Kidney (tissue), 14 donors: ENCODE measurements around the gene PPP1R14D. TPM values are rescaled to one million over a fixed set of nuclear protein-coding genes. Genes with fewer than 3 reads are reported as not detected.
A peak's percentile ranks its signal among the peaks of the same experiment; 100 is the strongest.

Source experiments
- DNase-seq, 5 donors: peaks; one replicate each; pipeline ENCODE4 v3.0.0-alpha.2; 2013 to 2020
- FAIRE-seq: peaks from 2 replicates; lab custom pipeline; 2012; peaks lifted over from hg19 to GRCh38; lab: Jason Lieb, UNC
- H3K27ac ChIP-seq, 2 donors: one replicate each; pipeline ENCODE4 v1.7.0; 2013; ENCODE audit warnings: low read depth in 2 of 2, low read length in 2 of 2, inconsistent platforms in 1 of 2
- H3K27me3 ChIP-seq: one replicate; pipeline ENCODE4 v1.7.1; 2013; ENCODE audit warnings: low read length, inconsistent platforms; ENCODE audit not compliant: control insufficient read depth, insufficient read depth
- H3K36me3 ChIP-seq, 3 donors: one replicate each; pipeline versions ENCODE4 v1.7.0 to v1.7.1; 2013; ENCODE audit warnings: low read length in 3 of 3, control low read depth in 1 of 3, inconsistent platforms in 1 of 3; ENCODE audit not compliant: insufficient read depth in 3 of 3, control insufficient read depth in 2 of 3
- H3K4me1 ChIP-seq, 3 donors: one replicate each; pipeline versions ENCODE4 v1.7.0 to v1.7.1; 2013; ENCODE audit warnings: low read length in 3 of 3, inconsistent platforms in 1 of 3, low read depth in 1 of 3; ENCODE audit not compliant: control insufficient read depth in 2 of 3, insufficient read depth in 2 of 3
- H3K4me3 ChIP-seq, 3 donors: one replicate each; pipeline versions ENCODE4 v1.7.0 to v1.8.1; 2013; ENCODE audit warnings: low read length in 3 of 3, control low read depth in 1 of 3, inconsistent platforms in 1 of 3
- H3K9ac ChIP-seq, 3 donors: one replicate each; pipeline versions ENCODE4 v1.7.0 to v1.7.1; 2013; ENCODE audit warnings: low read length in 3 of 3, control low read depth in 1 of 3, inconsistent platforms in 1 of 3
- H3K9me3 ChIP-seq, 3 donors: one replicate each; pipeline versions ENCODE4 v1.7.0 to v1.7.1; 2013; ENCODE audit warnings: low read length in 3 of 3, control low read depth in 1 of 3, inconsistent platforms in 1 of 3; ENCODE audit not compliant: control insufficient read depth in 2 of 3, insufficient read depth in 1 of 3
- CTCF ChIP-seq: IDR thresholded peaks from 3 replicates; pipeline ENCODE4 v1.5.1; 2012; ENCODE audit warnings: mild to moderate bottlenecking, moderate library complexity, borderline replicate concordance; ENCODE audit not compliant: insufficient read depth; ENCODE audit errors: extremely low read depth
- intact Hi-C: fragments of 100-400 bp; cut with DNase I; formaldehyde crosslinking; loops from one replicate; pipeline ENCODE4 v1.11.1; 2022
- polyA plus RNA-seq: library from polyadenylated mRNA; stranded (reverse); fragments of 350-450 nt; fragmentation: Illumina TruSeq; extraction: RNeasy Lipid Tissue Mini Kit (QIAGEN cat#74804); gene quantifications from one replicate; pipeline ENCODE4 v1.2.3, GENCODE V29; 2014; ENCODE audit warnings: low read depth, low replicate concordance; ENCODE audit not compliant: insufficient read depth
- total RNA-seq: library from RNA; stranded (reverse); fragmentation: NEBNext Ultra II Directional; extraction: Animal tissue kit (Norgen Biotek cat#: 25700); gene quantifications from one replicate; pipeline ENCODE4 v1.2.1, GENCODE V29; 2021
- donor health status: control.
- donor health status: control.
- donor health status: control.
- donor health status: control.
- donor health status: control.
- donor health status: DM: yes; HTN: yes; CAD: no.
- donor health status: Normal renal cell carcinoma (clear cell type).

The PPP1R14D gene
- total and polyA plus RNA-seq, 2 donors from 2014 or later: 4.0 TPM; not detected in 1

- FAIRE-seq (no peak), DNase-seq (peak in 1 of 5 donors; percentile 26)
- Histone ChIP-seq H3K4me1 (peaks cover 0 to 15% (median 9%) of the 10 kb centered on the region in 3 donors), H3K27ac (no peak overlapping the region), H3K36me3 (peaks cover 3 to 9% (median 5%) of the 10 kb centered on the region in 3 donors), H3K4me3 (peak overlapping the region in 1 of 3 donors; percentile 84), H3K9me3 (no peaks in the 10 kb centered on the region), H3K27me3 (no peaks in the 10 kb centered on the region), H3K9ac (no peak overlapping the region)
- no peak for TF ChIP-seq CTCF
- intact Hi-C loops: no loop called here
These were observed 19.6 kb downstream of the PPP1R14D start for GRCh38 chr15:40808861-40809450.

- Histone ChIP-seq H3K4me3 (peak overlapping the region; percentile 84 to 99 (median 92)), H3K9me3 (no peaks in the 10 kb centered on the region), H3K27me3 (no peaks in the 10 kb centered on the region), H3K27ac (peak overlapping the region in 1 of 2 donors; percentile 36), H3K36me3 (peaks cover 2 to 5% (median 3%) of the 10 kb centered on the region in 3 donors), H3K9ac (peak overlapping the region; percentile 25 to 78 (median 63)), H3K4me1 (peaks cover 0 to 15% (median 9%) of the 10 kb centered on the region in 3 donors)
- intact Hi-C loops: no loop called here
- peak in 1 of 5 donors; percentile 59 for DNase-seq
- TF ChIP-seq CTCF: no peak
- no peak for FAIRE-seq
These were observed 20.5 kb downstream of the PPP1R14D start for GRCh38 chr15:40807888-40808461.

DNA sequence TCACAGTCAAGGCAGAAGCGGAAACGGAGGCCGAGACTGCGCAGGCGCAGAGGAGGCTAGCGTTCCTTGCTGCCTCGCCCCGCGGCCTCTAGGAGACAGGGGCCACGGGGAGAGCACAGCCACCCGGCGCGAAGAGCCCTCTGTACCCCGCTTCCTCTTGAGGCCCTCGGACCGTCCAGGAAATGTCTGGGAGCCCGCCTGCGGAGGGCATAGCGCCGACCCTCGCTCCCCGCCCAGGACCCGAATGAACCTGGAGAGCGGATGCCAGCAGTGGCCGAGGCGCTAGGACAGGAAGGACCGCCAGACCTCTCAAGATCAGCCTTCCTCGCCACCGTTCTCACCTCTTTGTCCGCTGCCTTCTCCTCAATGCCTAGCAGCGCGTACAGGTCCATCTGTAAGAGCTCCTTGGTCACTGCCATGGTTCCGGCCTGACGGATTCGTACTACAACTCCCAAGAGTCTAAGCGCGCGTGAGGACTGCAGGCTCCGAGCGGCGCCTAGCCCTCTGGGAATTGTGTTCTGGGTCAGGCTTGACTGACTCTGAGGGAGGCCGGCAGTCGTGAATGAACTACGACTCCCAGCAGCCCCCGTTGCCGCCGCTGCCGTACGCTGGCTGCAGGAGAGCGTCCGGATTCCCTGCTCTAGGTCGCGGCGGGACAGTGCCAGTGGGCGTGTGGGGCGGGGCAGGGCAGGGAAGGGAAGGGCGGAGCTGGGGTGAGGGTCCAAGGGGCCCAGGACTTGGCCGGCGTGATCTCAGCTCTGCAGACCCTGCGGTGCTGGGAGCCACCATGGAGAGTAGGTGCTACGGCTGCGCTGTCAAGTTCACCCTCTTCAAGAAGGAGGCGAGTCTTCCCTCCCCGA lies 21.2 kb downstream of the PPP1R14D start, which contains the start of the genes DNAJC17 and ZFYVE19:
DNAJC17 (minus strand) TSS at position 446 of the 860 bp plus-strand sequence; CDS start at position 419, 27 bp downstream.
ZFYVE19 (plus strand) TSS at position 62 of the 860 bp plus-strand sequence; CDS start at position 563, 501 bp downstream.
- Histone ChIP-seq H3K36me3 (peaks cover 0 to 5% (median 3%) of the 10 kb centered on the region in 3 donors), H3K4me3 (peak within 1 kb of the TSS; percentile 92 to 99 (median 98)), H3K27me3 (no peaks in the 10 kb centered on the region), H3K9ac (peak within 1 kb of the TSS; percentile 94 to 98 (median 96)), H3K9me3 (no peaks in the 10 kb centered on the region), H3K4me1 (peaks cover 0 to 15% (median 9%) of the 10 kb centered on the region in 3 donors), H3K27ac (peak within 1 kb of the TSS; percentile 93 to 94)
- intact Hi-C loops: no loop called here
- peak; percentile 37 for FAIRE-seq
- no peak for TF ChIP-seq CTCF
- peak; percentile 97 to 99 (median 98) for DNase-seq
